B cell (primary cell): Measurements from ENCODE around the gene AEN.
"Not testable (repeated sequence)": the region's sequence is repeated elsewhere in the genome, so short reads cannot be mapped to it uniquely, and the experiment has no call there.

Experiments used
- EZH2 ChIP-seq: IDR thresholded peaks from 2 replicates; pipeline ENCODE4 v1.6.1; 2012; ENCODE audit warnings: borderline replicate concordance, low read depth, mild to moderate bottlenecking, moderate library complexity, low read length; ENCODE audit not compliant: insufficient read depth, poor library complexity, severe bottlenecking
- TF ChIP-seq, protein P1 (sequence below): fragments of 200-600 bp; IDR thresholded peaks from one replicate; pipeline ENCODE4 v1.8.0; 2022; ENCODE audit warnings: antibody characterized with exemption, mild to moderate bottlenecking

DNA sequence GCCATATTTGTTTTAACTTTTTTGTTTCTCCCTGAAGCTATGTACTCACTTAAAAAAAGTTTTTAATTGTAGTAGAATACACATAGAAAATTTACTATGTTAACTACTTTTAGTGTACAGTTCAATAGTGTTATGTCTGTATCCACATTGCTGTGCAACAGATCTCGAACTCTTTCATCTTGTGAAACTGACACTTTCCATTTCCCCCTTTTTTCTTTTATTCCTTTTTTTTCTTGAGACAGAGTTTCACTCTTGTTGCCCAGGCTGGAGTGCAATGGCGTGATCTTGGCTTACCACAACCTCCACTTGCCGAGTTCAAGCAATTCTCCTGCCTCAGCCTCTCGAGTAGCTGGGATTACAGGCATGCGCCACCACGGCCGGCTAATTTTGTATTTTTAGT, 11.7 kb downstream of the AEN start:
- TF ChIP-seq, protein P1, sequence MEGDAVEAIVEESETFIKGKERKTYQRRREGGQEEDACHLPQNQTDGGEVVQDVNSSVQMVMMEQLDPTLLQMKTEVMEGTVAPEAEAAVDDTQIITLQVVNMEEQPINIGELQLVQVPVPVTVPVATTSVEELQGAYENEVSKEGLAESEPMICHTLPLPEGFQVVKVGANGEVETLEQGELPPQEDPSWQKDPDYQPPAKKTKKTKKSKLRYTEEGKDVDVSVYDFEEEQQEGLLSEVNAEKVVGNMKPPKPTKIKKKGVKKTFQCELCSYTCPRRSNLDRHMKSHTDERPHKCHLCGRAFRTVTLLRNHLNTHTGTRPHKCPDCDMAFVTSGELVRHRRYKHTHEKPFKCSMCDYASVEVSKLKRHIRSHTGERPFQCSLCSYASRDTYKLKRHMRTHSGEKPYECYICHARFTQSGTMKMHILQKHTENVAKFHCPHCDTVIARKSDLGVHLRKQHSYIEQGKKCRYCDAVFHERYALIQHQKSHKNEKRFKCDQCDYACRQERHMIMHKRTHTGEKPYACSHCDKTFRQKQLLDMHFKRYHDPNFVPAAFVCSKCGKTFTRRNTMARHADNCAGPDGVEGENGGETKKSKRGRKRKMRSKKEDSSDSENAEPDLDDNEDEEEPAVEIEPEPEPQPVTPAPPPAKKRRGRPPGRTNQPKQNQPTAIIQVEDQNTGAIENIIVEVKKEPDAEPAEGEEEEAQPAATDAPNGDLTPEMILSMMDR: not testable (repeated sequence)
- TF ChIP-seq EZH2: not testable (repeated sequence)
